WI38 (cell line): ENCODE results near the gene IL2RG.

Experiments
- H3K4me3 ChIP-seq: 2 replicates; pipeline ENCODE4 v1.5.1; 2011; ENCODE audit warnings: low read depth, mild to moderate bottlenecking, control low read depth, low read length
- TF ChIP-seq, protein P1 (sequence below): IDR thresholded peaks from 2 replicates; pipeline ENCODE4 v1.5.1; 2012; ENCODE audit warnings: low read depth, mild to moderate bottlenecking, control low read depth, low read length

Gene IL2RG

DNA sequence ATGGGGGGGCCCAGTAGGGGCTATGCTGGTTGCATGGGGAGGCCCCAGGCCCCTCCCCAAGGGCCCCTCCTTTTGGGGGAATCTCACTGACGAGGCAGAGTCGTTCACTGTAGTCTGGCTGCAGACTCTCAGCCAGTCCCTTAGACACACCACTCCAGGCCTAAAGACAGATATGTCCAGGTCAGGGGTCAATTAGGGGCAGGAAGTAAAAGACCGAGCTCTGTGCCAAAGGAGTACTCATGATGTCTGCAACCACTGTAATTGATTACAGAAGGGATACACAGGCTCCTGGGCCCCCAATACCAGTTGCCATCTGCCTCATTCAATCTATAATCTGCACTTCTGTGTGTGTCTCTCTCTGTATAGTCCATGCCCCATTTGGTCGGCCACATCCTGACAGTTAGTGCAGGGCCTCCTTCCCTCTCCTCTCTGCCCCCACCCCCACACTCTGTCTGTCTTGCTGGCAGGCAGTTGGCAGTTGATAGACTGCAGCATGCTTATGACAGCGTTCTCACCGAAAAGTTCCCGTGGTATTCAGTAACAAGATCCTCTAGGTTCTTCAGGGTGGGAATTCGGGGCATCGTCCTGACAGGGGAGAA lies 3.5 kb downstream of the IL2RG start:
- no peak overlapping the region for H3K4me3 ChIP-seq
- TF ChIP-seq, protein P1, sequence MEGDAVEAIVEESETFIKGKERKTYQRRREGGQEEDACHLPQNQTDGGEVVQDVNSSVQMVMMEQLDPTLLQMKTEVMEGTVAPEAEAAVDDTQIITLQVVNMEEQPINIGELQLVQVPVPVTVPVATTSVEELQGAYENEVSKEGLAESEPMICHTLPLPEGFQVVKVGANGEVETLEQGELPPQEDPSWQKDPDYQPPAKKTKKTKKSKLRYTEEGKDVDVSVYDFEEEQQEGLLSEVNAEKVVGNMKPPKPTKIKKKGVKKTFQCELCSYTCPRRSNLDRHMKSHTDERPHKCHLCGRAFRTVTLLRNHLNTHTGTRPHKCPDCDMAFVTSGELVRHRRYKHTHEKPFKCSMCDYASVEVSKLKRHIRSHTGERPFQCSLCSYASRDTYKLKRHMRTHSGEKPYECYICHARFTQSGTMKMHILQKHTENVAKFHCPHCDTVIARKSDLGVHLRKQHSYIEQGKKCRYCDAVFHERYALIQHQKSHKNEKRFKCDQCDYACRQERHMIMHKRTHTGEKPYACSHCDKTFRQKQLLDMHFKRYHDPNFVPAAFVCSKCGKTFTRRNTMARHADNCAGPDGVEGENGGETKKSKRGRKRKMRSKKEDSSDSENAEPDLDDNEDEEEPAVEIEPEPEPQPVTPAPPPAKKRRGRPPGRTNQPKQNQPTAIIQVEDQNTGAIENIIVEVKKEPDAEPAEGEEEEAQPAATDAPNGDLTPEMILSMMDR = no peak

DNA sequence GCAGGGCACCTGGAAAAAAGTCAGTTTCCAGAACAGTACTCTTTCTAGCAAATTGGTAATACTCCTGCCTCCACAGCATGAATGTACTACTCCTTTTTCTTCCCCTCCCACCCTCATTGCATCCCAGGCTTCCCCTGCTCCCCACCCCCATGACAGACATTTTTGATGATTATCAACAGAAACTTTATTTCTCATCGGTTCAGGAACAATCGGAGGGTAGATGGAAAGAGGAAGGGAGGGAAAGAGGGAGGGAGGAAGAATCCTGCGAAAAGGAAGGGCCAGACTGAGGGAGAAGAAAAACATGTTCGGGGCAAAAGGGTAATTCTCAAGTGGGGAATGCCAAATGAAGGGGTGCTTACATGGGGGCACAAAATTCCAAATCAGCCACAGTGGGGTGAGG lies 4.1 kb downstream of the IL2RG start:
- TF ChIP-seq, protein P1 = no peak
- no peak overlapping the region for H3K4me3 ChIP-seq

DNA sequence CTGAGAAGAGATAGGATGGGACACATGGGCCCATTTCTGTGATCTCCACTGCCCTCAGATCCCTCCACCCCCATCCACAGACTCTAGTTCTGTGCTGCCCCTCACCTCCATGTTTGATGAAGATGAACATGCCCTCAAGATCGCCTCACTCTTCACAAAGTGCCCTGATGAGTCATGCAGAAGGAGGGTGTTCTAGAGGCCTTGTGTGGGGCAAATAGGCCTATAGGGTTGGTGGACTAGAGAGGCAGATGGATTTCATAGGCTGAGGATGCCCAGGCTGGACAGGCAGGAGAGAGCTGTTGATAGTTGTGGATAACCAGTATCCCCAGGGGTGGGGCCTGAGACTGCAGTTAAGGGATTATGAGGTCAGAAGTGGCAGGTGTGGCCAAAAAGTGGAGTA lies 5.0 kb downstream of the IL2RG start, which contains the start of gene CXorf65:
CXorf65 (minus strand) TSS at position 314 of the 400 bp plus-strand sequence; CDS start at position 130, 184 bp downstream.
- H3K4me3 ChIP-seq = no peak within 1 kb of the TSS
- TF ChIP-seq, protein P1 = no peak

DNA sequence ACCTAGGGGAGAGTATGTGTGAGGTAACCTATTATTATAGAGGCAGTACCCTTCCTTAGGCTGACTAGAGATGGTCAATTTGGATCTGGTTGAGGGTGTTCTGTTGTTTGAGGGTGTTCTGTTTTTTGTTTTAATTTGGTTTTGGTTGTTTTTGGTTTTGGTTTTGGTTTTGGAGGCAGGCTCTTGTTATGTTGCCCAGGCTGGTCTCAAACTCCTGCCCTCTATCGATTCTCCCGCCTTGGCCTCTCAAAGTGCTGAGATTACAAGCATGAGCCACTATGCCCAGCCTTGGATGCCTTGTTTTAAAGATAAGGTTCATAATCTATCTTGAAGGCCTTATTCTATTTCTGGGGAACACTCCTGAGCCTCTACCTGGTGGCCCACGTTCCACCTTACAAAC lies 5.7 kb downstream of the IL2RG start:
- no peak overlapping the region for H3K4me3 ChIP-seq
- TF ChIP-seq, protein P1 = no peak

DNA sequence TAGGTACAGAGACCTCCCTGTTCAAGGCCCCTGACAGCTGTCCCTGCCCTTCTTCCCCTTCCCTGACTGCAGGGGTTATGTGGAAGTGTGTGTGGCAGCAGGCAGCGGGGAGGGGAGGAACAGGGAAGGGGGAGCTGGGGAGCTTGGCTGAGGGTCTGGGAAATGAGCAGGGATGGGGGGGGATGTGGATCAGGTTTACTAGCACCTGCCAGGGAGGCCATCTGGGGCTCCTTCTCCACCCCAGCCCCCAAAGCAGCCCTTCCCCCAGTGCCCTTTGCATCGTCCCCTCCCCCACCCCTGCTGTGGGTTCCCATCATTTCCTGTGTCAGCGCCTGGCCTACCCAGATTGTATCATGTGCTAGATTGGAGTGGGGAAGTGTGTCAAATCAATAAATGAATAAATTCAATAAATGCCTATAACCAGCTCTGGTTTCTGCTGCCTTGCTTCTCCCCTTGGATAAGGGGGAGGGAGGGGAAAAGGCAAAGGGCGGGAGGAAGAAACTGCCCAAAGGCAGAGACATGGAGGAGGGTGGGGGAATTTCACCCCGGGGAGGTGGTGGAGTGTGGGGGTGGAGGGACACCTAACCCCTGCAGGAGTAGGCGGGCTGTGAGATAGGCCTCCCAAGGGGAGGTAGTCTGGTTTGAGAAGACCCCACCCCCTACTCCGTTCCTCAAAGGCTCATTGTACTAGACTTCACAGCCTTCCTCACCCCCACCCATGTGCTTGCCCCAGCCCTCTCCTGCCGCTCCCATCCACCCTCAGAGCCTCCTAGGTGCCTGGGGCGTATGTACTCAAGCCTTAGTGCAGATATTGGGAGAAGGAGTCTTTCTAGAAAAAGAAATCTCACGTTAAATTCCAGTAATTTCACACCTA lies 8.0 kb downstream of the IL2RG start:
- H3K4me3 ChIP-seq = no peak overlapping the region
- TF ChIP-seq, protein P1 = no peak

DNA sequence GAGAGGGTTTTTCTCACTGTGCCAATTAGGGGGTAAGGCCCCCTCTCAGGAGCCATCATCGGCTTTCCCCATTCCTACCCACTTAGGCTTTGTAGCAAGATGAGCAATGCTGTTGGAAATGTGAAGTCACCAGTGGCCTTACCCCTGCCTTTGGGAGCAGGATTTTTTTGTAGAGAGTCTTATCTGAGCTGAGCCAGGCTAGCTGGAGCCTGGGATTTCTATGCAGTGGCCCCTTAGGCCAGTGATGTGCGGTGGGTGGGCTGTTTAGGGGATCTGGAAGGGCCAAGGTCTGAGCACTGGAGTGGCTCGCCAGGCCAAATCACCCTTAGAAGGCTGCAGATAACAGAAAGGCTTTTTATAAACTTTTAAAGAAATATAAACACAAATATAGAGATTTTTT lies 9.1 kb downstream of the IL2RG start:
- TF ChIP-seq, protein P1 = no peak
- no peak overlapping the region for H3K4me3 ChIP-seq
